Measurements from ENCODE around the gene SLIT1. TPM values are rescaled to one million over a fixed set of nuclear protein-coding genes. Genes with fewer than 3 reads are reported as not detected.

Gene SLIT1
- 1 to 10 TPM in 4 of 10 donors, under 1 TPM in 6; 0.39 to 1.9 (median 0.84) TPM for polyA plus RNA-seq (ENCODE audit: insufficient read length in 10 of 10)
- long read RNA-seq, donor 1 = 0 reads
- long read RNA-seq, donor 2 = 0 reads
- long read RNA-seq, donor 3 = 0 reads
- long read RNA-seq, donor 4 = 0 reads
- long read RNA-seq, donor 5 = 0 reads
- long read RNA-seq, donor 6 = 0 reads
- long read RNA-seq, donor 7 = 0 reads
- long read RNA-seq, donor 8 = 0 reads
- long read RNA-seq, donor 9 = 0 reads

GRCh38 chr10:97185326-97186058 is at the start of gene SLIT1:
Gene SLIT1, minus strand, starts transcription at chr10:97185959. Its CDS starts 285 bp downstream, at chr10:97185674.
- peak in 2 of 3 donors; percentile 22 to 44 for DNase-seq

DNA sequence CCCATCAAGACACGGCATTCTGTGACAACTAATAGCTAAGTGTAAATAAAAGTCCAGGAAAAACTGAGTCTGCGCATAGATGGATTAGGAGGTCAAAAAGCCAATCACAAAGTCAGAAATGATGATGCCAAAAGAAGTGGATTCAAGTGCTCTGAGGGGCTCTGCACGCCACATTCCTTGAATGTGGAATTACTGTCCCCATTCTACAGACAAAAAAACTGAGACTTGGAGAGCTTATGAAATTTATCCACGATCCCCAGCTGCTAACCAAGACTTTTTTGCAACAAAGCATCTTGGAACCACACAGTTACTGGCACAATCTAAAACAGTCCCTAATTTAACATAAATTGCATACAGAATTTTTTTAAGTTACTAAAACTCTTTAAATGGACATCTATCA is 49.6 kb upstream of the SLIT1 start:
- no peak for DNase-seq

DNA sequence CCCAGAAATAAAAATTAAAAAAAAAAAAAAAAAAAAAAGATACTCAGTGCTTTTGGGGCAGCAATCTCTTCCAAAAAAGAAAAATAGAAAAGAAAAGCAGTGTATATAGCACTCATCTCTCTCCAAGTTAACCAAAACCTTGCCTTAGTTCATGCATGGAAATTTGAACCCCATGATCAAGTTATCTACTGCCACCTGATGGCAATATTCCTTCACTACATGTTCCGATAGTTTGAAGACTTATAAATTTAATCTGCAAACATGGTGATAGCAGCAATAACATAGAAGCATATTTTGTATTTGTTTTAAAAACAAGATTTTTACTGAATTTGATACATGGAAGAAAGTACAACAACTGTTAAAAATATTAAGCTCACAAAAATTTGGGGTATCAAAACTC is 48.6 kb upstream of the SLIT1 start:
- DNase-seq = peak; percentile 10 to 41 (median 13)

GRCh38 chr10:97230146-97230545 is 44.4 kb upstream of the SLIT1 start:
- DNase-seq = peak in 1 of 3 donors; percentile 16

- DNase-seq = no peak
Measured at GRCh38 chr10:97229322-97230015, 43.7 kb upstream of the SLIT1 start.

DNA sequence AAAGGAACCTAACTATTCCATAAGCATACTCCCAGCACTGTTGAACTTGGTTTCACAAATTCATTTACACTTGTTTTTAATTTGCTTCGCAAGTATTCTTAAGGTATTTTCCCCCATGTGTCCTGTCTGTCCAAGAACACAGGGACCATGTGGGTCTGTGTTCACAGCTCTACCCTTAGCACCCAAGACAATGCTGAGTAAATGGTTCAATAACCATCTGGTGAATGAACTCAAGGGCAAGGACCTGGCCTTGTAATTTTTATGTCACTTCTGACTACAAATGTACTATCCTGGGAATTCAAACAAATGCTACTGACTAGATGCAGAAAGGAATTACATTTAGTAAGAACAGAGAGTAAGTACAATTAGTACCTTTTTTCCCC is 43.0 kb upstream of the SLIT1 start:
- DNase-seq = no peak

- no peak for DNase-seq
Measured at GRCh38 chr10:97228130-97228774, 42.5 kb upstream of the SLIT1 start.

- DNase-seq = no peak
Measured at GRCh38 chr10:97226398-97226797, 40.6 kb upstream of the SLIT1 start.

DNA sequence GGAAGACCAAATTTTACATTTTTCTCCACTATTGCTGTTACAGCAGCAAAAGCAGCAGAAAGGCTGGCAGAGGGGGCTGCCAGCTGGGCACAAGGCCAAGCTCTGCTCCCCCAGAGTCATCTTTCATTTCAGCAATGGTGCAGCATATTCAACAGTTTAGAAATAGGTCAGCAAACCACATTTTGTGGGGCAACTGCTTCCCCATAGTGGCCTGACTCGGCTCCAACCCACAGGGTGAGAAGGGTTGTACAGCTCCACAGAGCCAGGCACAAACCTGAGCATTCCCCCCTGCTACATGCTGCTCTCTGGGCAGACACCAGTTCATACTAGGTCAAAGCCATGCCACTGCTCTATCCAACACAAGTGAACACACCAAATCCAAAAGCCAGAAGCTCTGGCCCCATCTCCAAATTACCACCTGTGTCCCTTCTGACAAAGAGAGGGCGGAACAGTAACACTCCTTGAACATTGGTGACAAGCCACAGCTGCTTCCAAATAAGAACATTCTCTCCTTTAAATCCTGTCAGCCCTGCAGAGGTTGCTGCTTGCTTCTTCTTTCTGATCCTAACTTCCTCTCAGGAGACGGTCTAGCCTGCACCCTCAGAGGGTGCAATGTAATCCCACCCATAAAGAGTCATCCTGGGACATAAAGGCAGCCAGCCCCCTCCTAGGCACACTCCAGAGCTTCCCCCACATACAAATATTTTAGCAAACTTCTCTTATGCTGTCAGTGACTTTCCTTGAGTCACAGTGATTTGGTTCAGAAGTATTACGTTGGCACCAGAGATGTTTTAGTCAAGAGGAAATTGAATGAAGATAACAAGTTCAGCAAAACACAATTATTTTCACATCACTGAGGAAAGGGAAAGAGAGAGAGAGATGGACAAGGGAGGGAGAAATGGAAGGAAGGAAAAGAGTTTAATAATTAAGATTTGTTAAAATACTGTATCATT is 39.0 kb upstream of the SLIT1 start:
- DNase-seq = no peak

DNA sequence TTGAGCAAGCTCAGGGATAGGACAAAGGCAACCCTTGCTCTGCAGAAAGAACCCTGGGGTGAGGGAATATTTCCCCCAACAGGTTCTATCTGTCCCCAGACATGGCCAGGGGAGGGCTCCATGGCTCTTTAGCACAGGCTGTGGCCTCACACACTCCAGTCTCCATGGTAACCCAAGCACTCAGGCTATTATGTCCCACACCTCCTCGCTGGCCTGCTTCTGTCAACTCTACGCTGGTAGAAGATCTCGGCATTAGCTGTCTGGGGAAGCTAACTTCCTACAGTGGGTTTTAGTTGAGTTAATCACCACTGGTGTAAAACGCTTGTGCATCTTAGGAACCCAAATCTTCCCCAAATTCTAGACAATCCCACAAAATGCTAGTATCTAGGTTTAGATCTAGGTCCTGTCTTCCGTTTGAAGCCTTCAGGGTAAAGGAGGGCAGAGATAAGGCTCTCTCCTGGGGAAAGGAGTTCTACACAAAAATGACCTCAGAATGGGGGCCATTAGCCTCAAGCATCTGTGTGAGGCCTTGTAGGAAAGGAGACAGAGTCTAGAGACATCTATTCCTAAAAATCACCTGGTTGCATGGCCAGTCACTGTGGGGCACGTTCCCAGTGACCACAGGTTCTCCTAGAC is 36.7 kb upstream of the SLIT1 start:
- no peak for DNase-seq

- DNase-seq = no peak
Measured at GRCh38 chr10:97220355-97220754, 34.6 kb upstream of the SLIT1 start.

DNA sequence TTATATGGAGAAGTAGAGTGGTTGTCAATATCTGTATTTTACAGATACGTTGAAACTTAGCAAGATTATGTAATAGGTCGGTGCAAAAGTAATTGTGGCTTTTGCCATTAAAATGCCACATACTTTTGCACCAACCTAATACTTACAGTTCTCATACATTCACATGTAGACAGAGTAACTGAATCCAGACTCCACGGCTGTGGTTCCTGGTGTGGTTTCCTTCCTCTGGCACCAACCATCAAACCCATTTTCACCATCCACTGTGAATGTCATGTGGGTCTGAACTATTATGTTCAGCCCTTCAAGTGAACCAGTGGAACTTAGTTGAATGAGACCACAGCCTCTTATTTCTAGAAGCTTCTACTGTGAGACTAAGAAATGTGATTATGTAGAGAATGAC is 31.5 kb upstream of the SLIT1 start:
- DNase-seq = no peak

GRCh38 chr10:97215619-97216260 is 30.0 kb upstream of the SLIT1 start:
- DNase-seq = no peak

- no peak for DNase-seq
Measured at GRCh38 chr10:97213431-97213830, 27.7 kb upstream of the SLIT1 start.

GRCh38 chr10:97211229-97211628 is 25.5 kb upstream of the SLIT1 start:
- DNase-seq = no peak

DNA sequence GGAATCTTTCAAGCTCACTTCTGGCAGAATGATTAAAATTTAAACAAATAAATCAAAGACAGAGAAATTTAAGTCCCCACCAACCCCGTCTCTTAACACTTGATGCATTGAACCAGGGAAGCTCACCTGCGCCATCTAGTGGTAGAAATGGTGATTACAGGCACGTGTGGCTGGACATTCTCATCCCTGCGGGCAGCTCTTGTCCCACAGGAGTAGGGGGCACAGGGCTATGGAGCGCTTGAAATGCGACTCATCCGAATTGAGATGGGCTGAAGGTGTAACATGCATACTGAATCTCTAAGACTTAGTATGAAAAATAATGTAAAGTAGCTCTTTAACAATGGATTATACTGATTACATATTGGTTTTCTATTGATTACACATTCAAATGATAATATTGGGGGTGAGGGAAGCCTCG is 24.8 kb upstream of the SLIT1 start:
- DNase-seq = peak; percentile 51 to 76 (median 66)

GRCh38 chr10:97207756-97208346 is 22.1 kb upstream of the SLIT1 start:
- DNase-seq = no peak

DNA sequence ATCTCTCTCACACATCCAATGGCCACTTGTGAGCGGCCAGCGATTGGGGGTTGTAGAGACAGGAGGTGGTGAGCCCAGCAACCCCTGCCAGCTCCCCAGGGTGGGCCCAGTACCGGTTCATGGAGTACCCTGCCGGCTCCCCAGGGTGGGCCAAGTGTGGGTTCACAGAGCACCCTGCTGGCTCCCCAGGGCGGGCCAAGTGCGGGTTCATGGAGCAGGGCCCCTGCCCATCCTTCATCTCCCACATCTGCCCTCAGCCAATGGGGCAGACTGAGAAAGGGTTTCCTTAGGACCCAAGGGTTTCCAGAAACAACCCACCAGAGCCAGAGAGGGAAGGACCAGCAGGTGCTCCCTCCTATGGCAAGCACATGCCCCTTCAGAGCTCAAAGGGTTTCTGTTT is 21.4 kb upstream of the SLIT1 start:
- DNase-seq = no peak

DNA sequence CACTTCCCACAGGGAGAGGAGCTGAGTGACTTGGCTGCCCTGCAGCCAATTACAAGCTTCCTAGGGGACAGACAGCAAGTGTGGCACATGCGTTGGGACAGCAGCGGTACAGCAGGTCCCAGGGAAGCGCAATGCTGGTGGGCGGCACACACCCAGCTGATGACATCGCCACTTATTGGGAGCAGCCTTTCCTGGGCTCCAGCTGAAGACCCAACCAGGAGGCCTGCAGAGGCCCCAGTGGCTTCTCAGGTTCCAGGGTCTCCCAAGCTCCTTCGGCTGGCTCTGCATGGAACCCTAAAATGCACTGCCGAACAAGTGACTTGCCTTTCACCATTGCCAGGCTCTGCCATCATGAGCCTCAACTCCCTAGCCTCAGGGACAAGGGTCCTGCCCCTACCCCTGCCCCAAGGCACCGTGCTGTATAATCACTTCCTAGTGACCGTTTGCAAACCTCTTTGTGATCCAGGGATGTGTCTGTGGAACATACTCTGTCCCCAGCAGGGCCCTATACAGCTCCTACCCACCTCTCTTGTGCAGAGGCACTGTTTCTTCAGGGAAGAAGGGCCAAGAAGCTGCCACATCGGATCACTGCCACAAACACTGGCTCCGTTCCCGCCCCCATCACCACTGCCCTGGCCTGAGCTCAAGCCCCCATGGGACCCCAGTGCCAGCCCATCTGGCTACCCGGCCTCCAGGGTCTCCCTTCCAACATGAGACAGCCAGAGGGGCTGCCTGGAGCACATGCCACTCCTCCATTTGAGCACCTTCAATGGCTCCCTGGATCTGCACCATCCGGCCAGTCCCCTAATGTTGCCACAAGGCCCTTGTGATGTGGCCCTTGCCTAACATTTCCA is 19.3 kb upstream of the SLIT1 start:
- DNase-seq = no peak

Data from muscle of back (tissue), 13 donors.